SKM-1 treated with dmso at 0.1 percent for 144 hours (cell line): Measurements from ENCODE around the gene ENTPD6.
"Not testable (repeated sequence)": the region's sequence is repeated elsewhere in the genome, so short reads cannot be mapped to it uniquely, and the experiment has no call there.

Experiments
- DNase-seq: peaks from one replicate; lab custom pipeline; 2025; ENCODE audit not compliant: unreplicated experiment; lab: John Stamatoyannopoulos, UW

Gene ENTPD6

GRCh38 chr20:25239387-25240370 lies 44.2 kb downstream of the ENTPD6 start:
- DNase-seq = no peak

GRCh38 chr20:25240851-25241658 lies 45.5 kb downstream of the ENTPD6 start:
- not testable (repeated sequence) for DNase-seq

DNA sequence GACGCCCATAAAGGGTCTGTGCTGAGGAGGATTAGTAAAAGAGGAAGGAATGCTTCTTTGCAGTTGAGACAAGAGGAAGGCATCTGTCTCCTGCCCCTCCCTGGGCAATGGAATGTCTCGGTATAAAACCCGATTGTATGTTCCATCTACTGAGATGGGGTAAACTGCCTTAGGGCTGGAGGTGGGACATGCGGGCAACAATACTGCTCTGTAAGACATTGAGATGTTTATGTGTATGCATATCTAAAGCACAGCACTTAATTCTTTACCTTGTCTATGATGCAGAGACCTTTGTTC lies 46.1 kb downstream of the ENTPD6 start:
- not testable (repeated sequence) for DNase-seq

- DNase-seq = no peak
These were observed 46.7 kb downstream of the ENTPD6 start for GRCh38 chr20:25242231-25242630.

- DNase-seq = no peak
These were observed 48.0 kb downstream of the ENTPD6 start for GRCh38 chr20:25243416-25243979.

GRCh38 chr20:25244976-25245375 lies 49.5 kb downstream of the ENTPD6 start:
- DNase-seq = no peak

GRCh38 chr20:25245461-25245860 lies 49.9 kb downstream of the ENTPD6 start:
- DNase-seq = no peak

DNA sequence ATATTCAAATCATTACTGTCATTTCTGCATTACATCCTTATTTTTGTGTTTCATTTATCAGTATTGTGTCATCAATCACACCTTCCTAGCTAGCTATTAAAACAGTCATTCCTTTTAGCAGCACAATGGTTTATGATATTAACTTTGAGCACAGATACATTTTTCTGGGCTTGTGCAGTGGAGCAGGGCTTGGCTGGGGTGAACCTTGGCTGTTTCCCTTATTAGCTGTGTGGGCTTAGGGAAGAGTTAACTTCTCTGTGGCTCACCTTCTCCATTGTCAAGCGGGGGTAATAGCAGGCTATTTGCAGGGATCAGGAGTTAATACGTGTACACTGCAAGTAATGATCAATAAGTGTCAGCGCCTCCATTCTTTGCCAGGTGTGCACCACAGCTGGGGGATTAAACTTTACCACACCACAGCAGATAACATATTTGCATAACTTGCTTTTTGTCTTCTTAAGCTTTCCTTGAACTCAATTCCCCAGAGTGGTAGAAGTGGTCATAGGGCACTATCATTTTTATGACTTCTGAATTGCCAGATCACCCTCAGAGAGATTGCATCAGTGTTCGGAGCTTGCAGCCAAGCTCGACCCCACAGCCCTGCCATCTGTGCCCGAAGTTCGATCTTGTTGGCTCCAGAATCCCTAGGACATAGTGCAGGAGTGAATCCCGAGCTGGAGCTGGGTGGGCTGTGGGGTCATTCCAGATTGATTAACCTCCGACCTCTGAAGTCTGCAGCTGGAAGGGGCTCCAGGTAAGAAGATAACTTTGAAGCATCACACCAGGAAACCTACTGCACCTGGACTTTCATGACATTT lies 50.9 kb downstream of the ENTPD6 start:
- DNase-seq = no peak

DNA sequence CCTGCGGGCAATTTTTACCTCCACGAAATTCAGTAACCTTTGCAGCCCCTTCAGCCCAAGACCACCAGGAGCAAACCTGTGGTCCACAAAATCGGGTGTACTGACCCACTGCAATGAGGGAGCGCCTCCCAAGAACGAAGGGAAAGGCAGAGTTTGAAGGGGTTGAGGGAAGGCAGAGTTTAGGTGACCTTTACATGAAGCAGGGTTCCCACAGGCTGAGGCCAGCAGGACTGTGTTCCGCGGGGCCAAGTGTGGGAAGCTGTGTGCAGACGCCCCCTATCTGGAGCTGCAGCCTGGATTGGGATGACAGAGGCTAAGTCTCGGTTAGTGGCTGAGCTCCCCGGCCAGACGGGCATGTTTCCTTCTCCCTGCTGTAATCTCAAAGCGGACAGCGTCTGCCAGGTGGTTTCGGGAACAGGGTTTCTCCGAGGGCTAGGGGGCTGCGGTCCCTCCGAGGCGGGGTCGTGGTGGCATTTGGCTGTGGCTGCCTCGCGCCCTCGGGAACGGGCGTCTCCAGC lies 51.5 kb downstream of the ENTPD6 start:
- DNase-seq = peak; percentile 40

DNA sequence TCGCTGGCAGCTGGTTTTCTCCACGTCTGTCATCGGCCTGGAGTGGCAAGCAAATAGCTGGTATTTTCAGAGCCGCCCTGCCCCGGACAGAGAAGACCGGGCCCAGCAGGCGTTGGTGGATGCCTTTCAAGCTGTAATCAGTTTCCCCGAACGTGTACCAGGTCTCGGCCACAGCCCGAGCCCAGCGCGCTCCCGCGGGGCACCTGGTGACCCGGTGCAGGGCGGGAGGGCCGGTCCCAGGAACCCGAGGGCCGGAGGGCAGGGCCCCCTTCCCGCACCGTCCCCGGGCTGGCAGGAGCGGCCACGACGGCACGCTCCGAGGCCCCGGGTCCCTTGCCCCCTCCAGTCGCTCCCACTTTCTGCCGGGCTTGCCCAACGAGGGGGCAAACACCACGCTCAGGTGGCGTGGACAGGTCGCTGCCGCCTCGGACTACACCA lies 52.0 kb downstream of the ENTPD6 start:
- no peak for DNase-seq

- DNase-seq = peak; percentile 84
These were observed 52.7 kb downstream of the ENTPD6 start, which contains the start of gene PYGB for GRCh38 chr20:25247956-25248785. PYGB (plus strand) TSS chr20:25248085; CDS start chr20:25248179, 94 bp downstream.

DNA sequence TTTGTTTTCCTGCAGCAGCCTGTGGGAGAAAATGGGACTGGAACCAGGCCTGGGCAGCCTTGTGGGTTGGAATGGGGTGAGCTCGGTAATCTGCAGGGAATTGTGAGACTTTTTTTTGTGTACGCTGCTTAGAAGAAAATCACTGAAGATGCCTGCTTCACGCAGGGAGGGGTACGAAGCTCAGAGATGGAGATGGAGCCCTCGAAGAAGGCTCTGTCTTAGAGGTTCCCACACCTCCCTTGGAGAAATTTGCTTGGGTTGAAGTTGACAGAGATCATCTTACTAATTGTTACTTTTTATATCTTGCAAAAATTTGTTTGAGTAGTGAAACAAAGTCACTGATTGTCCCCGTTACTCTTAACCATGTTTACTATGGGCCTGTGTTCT lies 53.3 kb downstream of the ENTPD6 start:
- no peak for DNase-seq

GRCh38 chr20:25249198-25249931 lies 53.9 kb downstream of the ENTPD6 start:
- DNase-seq = no peak

DNA sequence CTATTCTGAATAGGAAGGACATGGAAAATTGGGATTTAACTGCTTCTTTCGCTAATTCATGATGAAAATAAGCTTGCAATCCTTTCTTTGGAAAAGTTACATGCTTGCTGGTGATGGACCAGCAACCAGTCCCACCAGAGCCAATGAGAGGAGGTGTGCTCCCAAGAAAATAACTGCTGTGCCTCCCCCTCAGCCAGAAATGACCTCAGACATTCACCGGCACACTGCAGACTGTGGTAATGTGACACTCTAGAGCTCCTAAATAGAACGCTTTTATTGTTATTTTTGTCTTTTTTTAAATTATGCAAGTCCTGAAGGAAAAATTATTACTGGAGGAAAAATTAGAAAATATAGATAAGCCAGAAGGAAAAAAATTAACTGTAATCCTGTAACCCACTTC lies 55.0 kb downstream of the ENTPD6 start:
- DNase-seq = no peak

GRCh38 chr20:25251019-25251418 lies 55.5 kb downstream of the ENTPD6 start:
- no peak for DNase-seq

- no peak for DNase-seq
These were observed 56.0 kb downstream of the ENTPD6 start for GRCh38 chr20:25251558-25251957.

DNA sequence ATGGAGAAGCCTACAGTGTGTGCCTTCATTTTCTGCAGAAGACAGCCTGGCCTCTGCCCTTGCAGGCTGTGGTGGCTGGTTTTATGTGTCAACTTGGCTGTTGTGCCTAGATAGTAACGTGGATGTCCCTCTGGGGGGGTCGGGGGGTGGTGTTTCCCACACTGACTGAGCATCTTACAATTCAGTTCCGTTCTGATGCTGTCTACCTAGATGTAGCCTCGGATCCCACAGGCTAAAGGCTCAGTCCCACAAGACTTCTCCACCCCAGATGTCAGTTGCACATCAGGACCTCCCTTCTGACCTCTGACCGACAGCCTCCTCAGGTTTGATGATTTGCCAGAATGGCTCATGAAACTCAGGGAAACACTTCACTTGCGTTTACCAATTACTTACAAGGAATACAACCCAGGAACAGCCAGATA lies 56.7 kb downstream of the ENTPD6 start:
- DNase-seq = no peak

- no peak for DNase-seq
These were observed 57.3 kb downstream of the ENTPD6 start for GRCh38 chr20:25252686-25253421.
